NCI-H748 (cell line): ENCODE results near the gene YIPF7.

Experiments
- DNase-seq: peaks from one replicate; lab custom pipeline; 2025; ENCODE audit not compliant: unreplicated experiment; lab: John Stamatoyannopoulos, UW

YIPF7 gene

DNA sequence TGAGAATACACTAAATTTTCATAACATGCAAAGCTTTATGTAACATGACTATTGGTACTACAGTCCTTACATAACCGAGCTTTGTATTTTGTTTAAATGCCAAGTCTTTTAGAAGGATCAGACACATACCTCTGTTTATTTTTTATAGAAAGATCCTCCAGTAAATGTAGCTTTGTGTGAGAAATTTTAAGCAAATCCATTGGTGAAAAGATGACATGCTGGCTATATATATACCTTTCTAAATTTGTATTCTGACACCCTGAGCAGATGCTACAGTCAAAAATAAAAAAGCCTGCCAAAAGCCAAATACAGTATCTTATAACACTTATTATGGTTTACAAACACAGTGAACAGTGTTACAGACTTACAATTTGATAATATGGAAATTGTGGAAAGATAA, at the start of gene YIPF7:
TSS of gene YIPF7 (minus strand) at position 201 of the 400 bp plus-strand sequence. CDS start 1,525 bp downstream, outside the sequence.
- DNase-seq: no peak

GRCh38 chr4:44701037-44701436, 49.6 kb upstream of the YIPF7 start:
- DNase-seq: no peak

GRCh38 chr4:44700427-44700826, 49.0 kb upstream of the YIPF7 start:
- no peak for DNase-seq

DNA sequence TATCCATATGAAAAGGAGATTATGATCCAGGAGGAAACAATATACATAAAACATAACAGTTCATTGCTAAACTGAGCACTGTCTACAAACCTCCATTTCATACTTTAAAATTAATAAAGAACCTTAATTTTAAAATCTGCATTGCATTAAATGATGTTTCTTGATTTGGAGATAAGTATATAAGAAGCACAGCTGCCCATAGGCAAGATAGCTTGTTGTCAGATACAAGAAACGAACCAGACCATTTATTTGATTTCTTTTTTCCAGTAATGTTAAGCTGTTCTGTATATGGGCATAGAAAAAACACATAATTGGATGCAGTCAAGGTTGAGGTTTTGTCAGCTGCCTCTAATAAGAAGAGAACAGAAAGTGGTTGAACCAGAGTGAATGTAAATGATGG, 33.2 kb upstream of the YIPF7 start:
- no peak for DNase-seq

GRCh38 chr4:44679060-44679459, 27.6 kb upstream of the YIPF7 start:
- no peak for DNase-seq

DNA sequence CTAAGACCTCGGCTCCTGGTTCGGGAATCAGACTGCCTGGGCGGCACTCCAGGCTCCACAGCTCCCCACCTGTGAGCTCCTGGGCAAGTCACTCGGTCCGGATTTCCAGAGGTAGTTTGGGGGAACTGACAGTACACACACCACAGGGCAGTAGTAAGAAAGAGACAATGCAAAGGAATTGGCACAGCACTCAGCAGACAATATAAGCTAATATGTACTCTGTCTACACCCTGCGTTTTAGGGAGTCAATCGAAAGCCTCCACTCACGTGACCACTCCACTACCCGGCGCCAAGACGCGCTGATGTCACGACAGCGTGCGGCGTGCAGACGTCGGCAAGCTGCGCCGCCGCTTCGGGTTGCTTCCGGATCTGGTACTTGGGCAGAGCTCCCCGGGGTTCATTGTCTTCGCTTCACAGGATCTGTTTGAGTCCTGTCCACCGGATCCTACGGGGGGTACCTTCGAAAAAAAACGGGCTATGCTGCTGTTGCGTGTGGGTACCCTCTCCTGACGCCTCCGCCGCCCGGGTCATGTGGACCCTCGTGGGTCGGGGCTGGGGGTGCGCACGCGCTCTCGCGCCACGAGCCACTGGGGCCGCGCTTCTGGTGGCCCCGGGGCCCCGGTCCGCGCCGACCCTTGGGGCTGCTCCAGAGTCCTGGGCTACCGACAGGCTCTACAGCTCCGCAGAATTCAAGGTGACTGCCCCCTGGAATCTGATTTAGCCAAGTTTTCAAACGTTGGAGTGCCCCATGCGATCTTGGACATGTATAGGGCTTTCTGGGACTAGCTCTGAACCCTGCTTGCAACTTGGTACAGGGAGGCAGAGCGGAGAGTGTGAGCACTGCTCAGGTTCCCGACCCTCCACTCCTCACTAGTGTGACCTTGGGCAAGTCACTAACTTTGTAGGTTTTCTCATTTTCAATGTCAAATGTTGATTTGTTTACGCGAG, 26.9 kb upstream of the YIPF7 start, which contains the start of gene GUF1:
TSS of gene GUF1 (plus strand) at position 327 of the 948 bp plus-strand sequence. CDS start at position 530, 203 bp downstream.
- DNase-seq: peak; percentile 88

- no peak for DNase-seq
These were observed 23.9 kb upstream of the YIPF7 start for GRCh38 chr4:44675366-44675765.

DNA sequence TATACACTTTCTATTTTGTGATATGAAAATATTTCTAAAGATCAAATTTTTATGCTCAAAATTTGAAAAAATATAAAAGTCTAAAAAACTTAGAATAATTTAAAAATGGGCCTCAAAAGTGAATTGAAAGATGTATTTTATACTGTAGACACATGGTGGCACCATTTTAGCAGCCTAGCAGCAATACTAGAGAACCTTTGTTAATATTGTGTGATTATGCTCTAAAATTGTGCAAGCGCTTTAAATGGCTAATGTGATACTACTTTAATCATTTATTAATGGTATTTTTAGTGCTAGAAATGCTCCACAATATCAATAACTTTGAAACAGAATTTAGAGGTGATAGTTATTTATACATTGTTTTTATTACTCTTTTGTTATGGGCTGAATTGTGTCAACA, 23.0 kb upstream of the YIPF7 start:
- no peak for DNase-seq

DNA sequence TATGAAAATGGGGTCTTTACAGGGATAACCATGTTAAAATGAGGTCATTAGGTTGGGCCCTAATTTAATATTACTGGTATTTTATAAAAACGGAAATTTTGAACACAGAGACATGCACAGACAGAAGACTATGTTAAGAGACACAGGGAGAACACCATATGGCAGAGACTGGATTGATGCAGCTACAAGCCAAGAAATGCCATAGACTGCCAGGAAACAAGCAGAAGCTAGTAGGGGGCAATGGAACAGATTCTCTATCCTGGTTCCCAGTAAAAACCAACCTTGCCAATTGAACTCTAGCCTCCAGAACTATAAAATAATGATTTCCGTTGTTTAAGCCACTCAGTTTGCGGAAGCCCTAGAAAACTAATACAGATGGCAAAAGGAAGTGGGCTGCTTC, 20.2 kb upstream of the YIPF7 start:
- no peak for DNase-seq

DNA sequence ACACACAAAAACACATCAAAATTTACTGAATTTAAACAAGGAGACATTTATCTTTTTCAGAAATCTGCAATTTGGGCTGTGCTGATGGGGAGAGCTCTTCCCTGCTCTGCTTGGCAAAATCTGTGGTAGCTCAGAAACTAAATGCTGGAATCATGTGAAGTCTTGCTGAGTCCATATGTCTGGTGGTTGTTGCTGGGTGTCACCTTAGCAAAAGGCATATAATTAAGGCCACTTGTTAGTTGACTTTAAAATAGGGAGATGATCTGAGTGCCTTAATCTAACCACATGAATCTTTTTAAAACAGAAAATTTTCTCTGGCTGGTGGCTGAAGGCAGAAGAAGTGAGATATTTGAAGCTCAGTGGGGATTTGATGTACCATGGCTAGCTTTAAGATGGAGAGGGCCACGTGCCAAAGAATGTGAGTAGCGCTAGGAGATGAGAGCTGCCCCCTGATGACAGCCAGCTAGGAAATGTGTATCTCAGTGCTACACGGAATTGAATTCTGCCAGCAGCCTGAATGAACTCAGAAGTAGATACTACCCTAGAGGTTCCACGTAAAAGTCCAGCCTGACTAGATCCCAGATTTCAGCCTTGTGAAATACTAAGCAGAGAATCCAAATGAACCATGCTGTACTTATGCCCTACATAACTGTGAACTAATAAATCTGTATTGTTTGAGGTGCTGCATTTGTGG, 19.2 kb upstream of the YIPF7 start:
- no peak for DNase-seq

DNA sequence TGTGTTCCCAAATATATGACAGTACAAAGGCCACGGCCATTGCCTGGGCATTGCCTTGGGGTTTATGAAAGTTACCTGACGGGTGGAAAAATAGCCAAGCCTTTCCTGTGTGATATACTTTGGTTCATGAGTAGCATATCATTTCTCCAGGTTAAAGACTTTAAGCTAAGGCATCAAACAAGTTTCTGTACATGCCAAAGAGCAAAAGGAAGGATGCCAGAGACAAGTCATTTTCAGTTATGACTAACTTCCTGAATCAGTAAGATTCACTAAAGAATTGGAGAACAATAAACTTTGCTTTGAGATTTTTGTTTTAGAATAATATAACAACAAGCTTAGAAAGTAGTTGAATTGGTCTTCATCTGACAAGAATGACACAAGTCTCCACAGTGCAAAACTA, 17.1 kb upstream of the YIPF7 start:
- no peak for DNase-seq

DNA sequence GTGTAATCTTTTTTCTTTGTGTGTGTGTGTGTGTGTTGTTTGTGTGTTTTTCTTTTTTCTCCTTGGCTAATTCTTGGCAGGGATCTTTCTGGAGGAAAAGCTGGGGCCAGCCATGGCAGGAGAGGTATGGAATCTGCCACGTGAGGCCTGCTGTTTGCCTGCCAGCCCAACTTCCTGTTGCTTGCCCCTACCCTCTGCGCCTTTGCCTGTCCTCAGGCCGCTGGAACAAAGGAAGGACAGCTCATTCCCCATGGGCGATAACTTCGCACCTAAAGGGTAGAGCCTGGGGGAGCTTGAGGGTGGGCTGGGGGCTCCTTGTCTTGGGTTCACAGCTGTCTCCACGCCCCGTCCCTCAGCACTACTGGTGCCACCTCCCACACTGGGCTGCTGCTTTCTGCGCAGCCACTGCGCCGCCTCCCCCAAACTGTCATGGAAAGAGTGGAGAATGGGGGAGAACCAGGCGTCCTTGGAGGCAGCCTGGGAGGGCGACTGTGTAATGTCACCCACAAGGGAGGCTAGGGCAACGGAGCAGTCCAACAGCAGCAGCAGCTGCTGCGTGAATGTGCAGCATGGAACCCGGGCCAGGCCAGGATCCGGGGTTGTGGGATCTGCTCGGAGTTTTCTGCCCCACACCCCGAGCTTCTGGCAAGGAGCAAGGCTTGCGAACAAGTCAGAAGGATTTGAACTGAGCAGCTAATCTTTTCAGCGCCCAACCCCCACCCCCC, 12.3 kb upstream of the YIPF7 start:
- no peak for DNase-seq

DNA sequence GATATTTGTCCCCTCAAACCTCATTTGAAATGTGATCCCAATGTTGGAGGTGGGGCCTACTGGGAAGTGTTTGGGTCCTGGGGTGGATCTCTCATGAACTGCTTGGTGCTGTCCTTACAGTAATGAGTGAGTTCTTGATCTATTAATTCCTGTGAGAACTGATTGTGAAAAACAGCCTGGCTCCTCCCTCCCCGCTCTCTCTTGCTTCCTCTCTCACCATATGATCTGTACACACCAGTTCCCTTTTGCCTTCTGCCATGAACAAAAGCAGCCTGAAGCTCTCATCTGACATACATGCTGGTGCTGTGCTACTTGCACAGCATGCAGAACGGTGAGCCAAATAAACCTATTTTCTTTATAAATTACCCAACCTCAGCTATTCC, 11.2 kb upstream of the YIPF7 start:
- DNase-seq: no peak

DNA sequence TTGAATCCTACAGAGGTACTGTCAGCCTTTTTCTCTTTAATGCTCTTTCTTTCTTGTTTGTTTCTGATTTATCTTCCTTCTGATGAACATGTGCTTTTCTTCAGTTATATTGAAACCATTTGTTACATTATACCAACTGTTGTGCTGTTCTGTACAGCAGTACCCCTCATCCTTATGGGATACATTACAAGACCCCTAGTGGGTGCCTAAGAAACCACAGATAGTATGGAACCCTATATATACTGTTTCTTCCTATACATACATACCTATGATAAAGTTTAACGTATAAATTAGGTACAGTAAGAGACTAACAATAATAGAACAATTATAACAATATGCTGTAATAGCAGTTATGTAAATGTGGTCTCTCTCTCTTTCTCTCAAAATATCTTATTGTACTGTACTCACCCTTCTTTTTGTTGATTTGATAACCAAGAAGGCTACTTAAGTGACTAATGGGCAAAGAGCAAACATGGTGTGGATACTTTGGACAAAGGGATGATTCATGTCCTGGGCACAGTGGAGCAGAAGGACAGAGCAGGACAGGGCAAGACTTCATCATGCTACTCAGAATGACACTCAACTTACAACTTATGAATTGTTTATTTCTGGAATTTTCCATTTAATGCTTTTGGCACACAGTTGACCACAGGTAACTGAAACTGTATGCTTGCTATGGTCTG, 10.7 kb upstream of the YIPF7 start:
- DNase-seq: no peak

- no peak for DNase-seq
These were observed 9.0 kb upstream of the YIPF7 start for GRCh38 chr4:44660396-44660795.

- DNase-seq: no peak
These were observed 577 bp upstream of the YIPF7 start for GRCh38 chr4:44652002-44652401.

GRCh38 chr4:44646151-44646550, 5.3 kb downstream of the YIPF7 start:
- DNase-seq: no peak

GRCh38 chr4:44638091-44638490, 13.3 kb downstream of the YIPF7 start:
- no peak for DNase-seq

GRCh38 chr4:44632733-44633132, 18.7 kb downstream of the YIPF7 start:
- no peak for DNase-seq

DNA sequence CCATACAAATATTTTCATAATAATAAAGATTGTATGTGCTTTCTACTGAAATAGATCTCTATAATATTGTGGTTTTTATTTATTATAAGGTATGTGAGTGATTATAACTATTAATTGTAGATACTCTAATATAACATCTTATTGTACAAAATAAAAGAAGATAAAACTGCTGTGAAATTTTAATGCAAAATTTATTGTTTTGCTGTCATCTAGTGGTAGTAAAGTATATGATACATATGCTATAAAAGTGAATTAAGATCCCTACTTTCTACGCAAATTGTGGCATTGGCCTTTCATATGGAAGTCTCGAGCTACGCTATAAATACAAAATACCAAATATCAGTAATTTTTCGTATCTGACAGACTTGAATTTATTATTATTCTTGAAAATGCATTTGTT, 19.3 kb downstream of the YIPF7 start:
- no peak for DNase-seq

- DNase-seq: peak; percentile 57
These were observed 22.1 kb downstream of the YIPF7 start for GRCh38 chr4:44629280-44629866.
